HepG2 (cell line): ENCODE data around the gene RAB35. TPM values are rescaled to one million over a fixed set of nuclear protein-coding genes. Genes with fewer than 3 reads are reported as not detected.

ENCODE experiments used
- ATAC-seq: fragments of 200-7000 bp; cut with Tn5 transposase; 3 replicates; pipeline ENCODE4 v1.9.1; 2020; ENCODE audit warnings: mild to moderate bottlenecking, moderate library complexity
- BruUV-seq: library from RNA; stranded (reverse); fragments of 400-500 nt; replicated peaks from 2 replicates; lab custom pipeline; 2021; lab: Mats Ljungman, UMichigan
- CTCF ChIA-PET: fragments of 300-600 bp; formaldehyde crosslinking; extraction: SDS; loops from one replicate; lab custom pipeline; 2021; ENCODE audit warnings: low total read pairs, inconsistent platforms, low intra/inter-chr PET ratio; lab: Yijun Ruan, JAX
- POLR2A ChIA-PET: fragments of 350-600 bp; sonication (Branson Sonifier 250); formaldehyde crosslinking; loops from one replicate; lab custom pipeline; 2020; ENCODE audit warnings: antibody characterized with exemption, inconsistent platforms; lab: Yijun Ruan, JAX
- DNase-seq: peaks from one replicate; pipeline ENCODE4 v3.0.0-alpha.2; 2015; ENCODE audit warnings: low spot score
- FAIRE-seq: peaks from 3 replicates; lab custom pipeline; 2011; peaks lifted over from hg19 to GRCh38; lab: Jason Lieb, UNC
- H2AFZ ChIP-seq: one replicate; pipeline ENCODE4 v1.6.1; 2011; ENCODE audit warnings: low read length, inconsistent platforms
- H3K27ac ChIP-seq: fragments of 300-600 bp; 3 replicates; pipeline ENCODE4 v1.8.0; 2011; ENCODE audit warnings: mixed run types, mild to moderate bottlenecking, mixed read lengths, low read length, inconsistent platforms; ENCODE audit not compliant: insufficient read depth; ENCODE audit errors: extremely low read length
- H3K27me3 ChIP-seq, 2 experiments: fragments of 200-600 bp in 1 of 2; 2 replicates in 1 of 2; 3 replicates in 1 of 2; pipeline versions ENCODE4 v1.6.0 to v1.8.0; 2011; ENCODE audit warnings: low read length in 2 of 2, mild to moderate bottlenecking in 2 of 2, moderate library complexity in 2 of 2, inconsistent platforms in 1 of 2; ENCODE audit not compliant: insufficient read depth in 2 of 2, control insufficient read depth in 1 of 2
- H3K36me3 ChIP-seq, 2 experiments: fragments of 200-600 bp in 1 of 2; replicated peaks in 1 of 2; 2 replicates in 1 of 2; 3 replicates in 1 of 2; pipeline versions ENCODE4 v1.5.1 to v1.8.0; 2011; ENCODE audit warnings: low read length in 2 of 2, inconsistent platforms in 1 of 2; ENCODE audit not compliant: insufficient read depth in 2 of 2, control insufficient read depth in 1 of 2
- H3K4me1 ChIP-seq: 2 replicates; pipeline ENCODE4 v1.5.1; 2012; ENCODE audit warnings: low read length, inconsistent platforms; ENCODE audit not compliant: insufficient read depth
- H3K4me2 ChIP-seq: 2 replicates; pipeline ENCODE4 v1.6.0; 2011; ENCODE audit warnings: low read depth, low read length, inconsistent platforms
- H3K4me3 ChIP-seq, 3 experiments: fragments of 200-600 bp in 1 of 3; sonication (generic), shearing (Covaris generic) in 1 of 3; replicated peaks in 1 of 3; 2 replicates each; pipeline ENCODE4 v1.5.1; 2011 to 2016; ENCODE audit warnings: low read length in 3 of 3, inconsistent platforms in 2 of 3, low read depth in 2 of 3, mild to moderate bottlenecking in 2 of 3, control low read depth in 1 of 3, mixed read lengths in 1 of 3; ENCODE audit not compliant: insufficient read depth in 1 of 3
- H3K79me2 ChIP-seq: one replicate; pipeline ENCODE4 v1.6.1; 2011; ENCODE audit warnings: low read length, inconsistent platforms; ENCODE audit not compliant: insufficient read depth
- H3K9ac ChIP-seq: 2 replicates; pipeline ENCODE4 v1.6.0; 2011; ENCODE audit warnings: mild to moderate bottlenecking, low read depth, low read length, inconsistent platforms; ENCODE audit not compliant: insufficient read depth
- H3K9me3 ChIP-seq: 2 replicates; pipeline ENCODE4 v1.5.1; 2012; ENCODE audit warnings: mild to moderate bottlenecking, low read length
- H4K20me1 ChIP-seq: 2 replicates; pipeline ENCODE4 v1.6.0; 2011; ENCODE audit warnings: inconsistent platforms, mild to moderate bottlenecking, low read length, moderate library complexity; ENCODE audit not compliant: insufficient read depth
- BHLHE40 ChIP-seq: IDR thresholded peaks from 2 replicates; pipeline ENCODE4 v1.6.1; 2011; ENCODE audit warnings: low read length, improper control_type of control experiment
- LBX2 ChIP-seq: sonication (generic); formaldehyde crosslinking; IDR thresholded peaks from 2 replicates; pipeline ENCODE4 v1.5.0; 2020; ENCODE audit warnings: missing genetic modification reagents, mild to moderate bottlenecking, borderline replicate concordance
- USF2 ChIP-seq, 2 experiments: sonication (generic) in 1 of 2; formaldehyde crosslinking in 1 of 2; IDR thresholded peaks; 2 replicates each; pipeline versions ENCODE4 v1.5.1 to v1.6.1; 2011 to 2020; ENCODE audit warnings: borderline replicate concordance in 1 of 2, low read depth in 1 of 2, low read length in 1 of 2, mild to moderate bottlenecking in 1 of 2, missing genetic modification reagents in 1 of 2, moderate library complexity in 1 of 2
- ZIK1 ChIP-seq: sonication (generic); formaldehyde crosslinking; IDR thresholded peaks from 2 replicates; pipeline ENCODE4 v1.5.0; 2020; ENCODE audit warnings: mild to moderate bottlenecking, low read depth, missing genetic modification reagents, borderline replicate concordance
- ZMYM3 ChIP-seq: sonication (generic); formaldehyde crosslinking; IDR thresholded peaks from 2 replicates; pipeline ENCODE4 v1.5.1; 2020; ENCODE audit warnings: mild to moderate bottlenecking, missing genetic modification reagents
- WGBS: methylation state at CpG from one replicate; pipeline ENCODE4 v1.1.6; 2017; ENCODE audit warnings: low lambda C conversion rate; 5-methylcytosine and 5-hydroxymethylcytosine counted together
- in situ Hi-C: cut with HindIII; loops from 2 replicates; pipeline ENCODE4 v1.10.0; 2017; ENCODE audit warnings: low pct_unique_long_range_greater_than_20kb; ENCODE audit not compliant: extremely low pct_ligation_motif_present
- intact Hi-C: fragments of 100-400 bp; cut with micrococcal nuclease; formaldehyde crosslinking; loops from one replicate; pipeline ENCODE4 v1.10.0; 2022; ENCODE audit not compliant: unreplicated experiment
- polyA plus RNA-seq, 8 experiments: library from polyadenylated mRNA; depleted of rRNA in 3 of 8; stranded (reverse) in 7 of 8; unstranded in 1 of 8; fragments of >200 nt; fragmentation: Illumina TruSeq in 4 of 8; extraction: Trizol in 4 of 8; gene quantifications; 2 replicates each; pipeline versions ENCODE4 v1.2.1 to v1.2.3, GENCODE V29; 2011 to 2016; ENCODE audit warnings: low read depth in 4 of 8, missing spikeins in 1 of 8, mixed read lengths in 1 of 8; ENCODE audit not compliant: insufficient read depth in 1 of 8
- total RNA-seq, 5 experiments: library from RNA; depleted of rRNA; stranded (reverse); fragments of >200 nt; fragmentation: Illumina TruSeq; extraction: Trizol; gene quantifications; 2 replicates each; pipeline ENCODE4 v1.2.3, GENCODE V29; 2016; ENCODE audit warnings: low read depth in 1 of 5

The RAB35 gene
- total and polyA plus RNA-seq, 2 of the 13 experiments (the other 11 are each of a cell fraction or from before 2014, with no cell fraction given): 25.2 to 29.1 TPM

GRCh38 chr12:120061575-120062214 lies 54.9 kb downstream of the RAB35 start:
- no peak for FAIRE-seq
- no TSS peak for BruUV-seq
- in situ Hi-C loops: no loop called here

More at GRCh38 chr12:120061575-120062214, 54.9 kb downstream of the RAB35 start:
- no peak for DNase-seq
- no peak overlapping the region for H3K4me3 ChIP-seq
- no peak for TF ChIP-seq USF2 (IDR thresholded peaks at IDR 0.05; ENCODE audit: low read depth, low read length)
- no peak for TF ChIP-seq USF2 (CRISPR knock-in tag; IDR thresholded peaks at IDR 0.05; ENCODE audit: borderline replicate concordance)
- TF ChIP-seq BHLHE40: no peak
- TF ChIP-seq ZMYM3: no peak
- no peak for TF ChIP-seq ZIK1 (CRISPR knock-in tag)
- no peak for TF ChIP-seq LBX2
- H3K36me3 ChIP-seq: 0 out of 5 replicates have a peak, but pooled peaks cover 0 to 2% of the 10 kb centered on the region in 2 experiments
- CTCF ChIA-PET: no interaction called here
- H3K9ac ChIP-seq: no peak overlapping the region
- POLR2A ChIA-PET: no interaction called here
- H3K27me3 ChIP-seq: no peaks in the 10 kb centered on the region
- peaks cover 48% of the 10 kb centered on the region for H3K4me1 ChIP-seq
- no peak overlapping the region for H3K27ac ChIP-seq
- no peaks in the 10 kb centered on the region for H4K20me1 ChIP-seq
- WGBS: 94% methylated on average over 10 of the region's 10 CpGs
- intact Hi-C loops: loop anchor here (2.0 kb wide), 1 partner anchor 17 kb away; no protein-coding TSS in a partner anchor
- H3K4me2 ChIP-seq: no peak overlapping the region
- H3K79me2 ChIP-seq: no peaks in the 10 kb centered on the region
- H3K9me3 ChIP-seq: no peaks in the 10 kb centered on the region
- no peak for ATAC-seq
- no peak overlapping the region for H2AFZ ChIP-seq
